Adrenal gland (tissue), 12 donors: ENCODE results near the gene FAM3B. TPM values are rescaled to one million over a fixed set of nuclear protein-coding genes. Genes with fewer than 3 reads are reported as not detected.

Experiments used
- DNase-seq, 7 donors: peaks; one replicate each; pipeline ENCODE4 v3.0.0-alpha.2; 2019 to 2020
- H3K27ac ChIP-seq, 5 donors: fragments of 200-600 bp; sonication (generic) in 4 of 5; 1 replicate in 3 of 5; 2 replicates in 2 of 5; pipeline versions ENCODE4 v1.5.1 to v1.8.0; 2016 to 2020; ENCODE audit warnings: mild to moderate bottlenecking in 1 of 5
- H3K27me3 ChIP-seq: fragments of 200-600 bp; 2 replicates; pipeline ENCODE4 v1.8.0; 2021
- H3K36me3 ChIP-seq, 2 donors: fragments of 200-600 bp; replicated peaks in 1 of 2; 1 replicate in 1 of 2; 2 replicates in 1 of 2; pipeline versions ENCODE4 v1.5.1 to v1.8.0; 2018 to 2022
- H3K4me1 ChIP-seq, 2 donors: fragments of 200-600 bp; replicated peaks in 1 of 2; 1 replicate in 1 of 2; 2 replicates in 1 of 2; pipeline versions ENCODE4 v1.5.1 to v1.8.0; 2018 to 2021
- H3K4me3 ChIP-seq, 4 donors: fragments of 200-600 bp; sonication (generic) in 3 of 4; one replicate each; pipeline ENCODE4 v1.5.1; 2016 to 2018
- H3K9me3 ChIP-seq, 3 donors: fragments of 200-600 bp; sonication (generic) in 1 of 3; replicated peaks in 1 of 3; 1 replicate in 2 of 3; 2 replicates in 1 of 3; pipeline versions ENCODE4 v1.5.1 to v1.8.0; 2016 to 2021
- POLR2A ChIP-seq, 2 donors: fragments of 450-650 bp; IDR thresholded peaks; one replicate each; pipeline ENCODE4 v1.6.1; 2017; ENCODE audit warnings: antibody characterized with exemption in 2 of 2, mild to moderate bottlenecking in 2 of 2, moderate library complexity in 1 of 2
- WGBS, 4 donors: extraction: QIAGEN DNeasy Blood & Tissue Kit in 2 of 4; methylation state at CpG; one replicate each; pipeline versions ENCODE4 v1.1.5 to v1.1.7; 2013 to 2017; 5-methylcytosine and 5-hydroxymethylcytosine counted together
- intact Hi-C, 2 donors: fragments of 100-400 bp; cut with DNase I; formaldehyde crosslinking; loops; one replicate each; pipeline versions ENCODE4 v1.14.1 to v1.15.0; 2022 to 2023
- polyA plus RNA-seq, 3 donors: library from polyadenylated mRNA; stranded (reverse); fragments of 200-250 nt in 2 of 3; fragments of 350-450 nt in 1 of 3; fragmentation: Illumina TruSeq in 1 of 3; extraction: RNeasy Lipid Tissue Mini Kit (QIAGEN cat#74804) in 1 of 3; gene quantifications; one replicate each; pipeline ENCODE4 v1.2.3, GENCODE V29; 2013 to 2014
- total RNA-seq, 9 donors: library from RNA; depleted of rRNA in 4 of 9; stranded (reverse); fragments of >200 nt in 4 of 9; fragments of 120-200 nt in 1 of 9; fragmentation: NEBNext Ultra II Directional in 1 of 9; extraction: Animal tissue kit (Norgen Biotek cat#: 25700) in 1 of 9; gene quantifications; one replicate each; pipeline versions ENCODE4 v1.1.0 to v1.2.4, GENCODE V29; 2013 to 2023
- TF ChIP-seq, protein P1 (sequence below), 6 experiments: fragments of 450-650 bp in 4 of 6; fragments of 200-600 bp in 2 of 6; sonication (generic) in 1 of 6; IDR thresholded peaks; 1 replicate in 5 of 6; 2 replicates in 1 of 6; pipeline versions ENCODE4 v1.5.1 to v1.8.0; 2016 to 2021; ENCODE audit warnings: antibody characterized with exemption in 6 of 6, mild to moderate bottlenecking in 2 of 6, moderate library complexity in 1 of 6
- donor health status: healthy with polysubstance abuse.
- donor health status: Bipolar disorder and iron deficiency.
- donor health status: DM: yes; HTN: yes; CAD: no.
- donor health status: DM: no; HTN: no; CAD: no.
- donor health status: DM: no; HTN: no; CAD: no.
- donor health status: DM: yes; HTN: yes; CAD: no.

The FAM3B gene
- total and polyA plus RNA-seq, 12 donors = 0.07 to 0.38 (median 0.24) TPM; not detected in 8

DNA sequence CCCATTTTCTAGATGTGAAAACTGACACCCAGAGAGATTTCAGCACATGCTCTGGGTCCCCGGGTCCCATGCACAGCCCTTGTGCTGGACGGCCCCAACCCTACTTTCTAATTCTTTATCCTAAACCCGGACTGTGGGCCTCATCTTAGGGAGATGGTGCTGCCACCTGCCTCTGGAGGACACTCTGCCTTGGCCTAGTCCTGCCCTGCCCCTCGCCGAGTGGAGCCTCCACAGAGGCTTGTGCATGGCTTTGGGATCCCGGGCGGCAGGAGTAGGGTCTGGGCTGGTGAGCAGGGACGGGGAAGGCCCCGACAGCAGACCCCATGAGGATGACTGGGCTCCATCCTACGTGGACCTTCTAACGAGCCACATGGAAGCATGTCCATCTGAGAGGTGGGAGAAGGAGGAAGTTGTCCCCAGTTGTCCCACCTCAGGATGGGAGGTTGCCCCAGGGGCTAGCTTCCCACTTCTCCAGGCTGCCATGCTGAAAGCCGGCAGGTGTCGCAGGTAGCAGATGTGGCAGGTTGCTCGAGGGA, 57.6 kb downstream of the FAM3B start:
- intact Hi-C loops = no loop called here
- 90 to 95% (median 93%) methylated on average over 9 to 14 of the region's 14 CpGs for WGBS, 4 donors

GRCh38 chr21:41374867-41375533, 58.4 kb downstream of the FAM3B start:
- DNase-seq = no peak
- intact Hi-C loops = no loop called here
- 72 to 88% (median 85%) methylated on average over 4 to 5 of the region's 5 CpGs for WGBS, 4 donors
- H3K27me3 ChIP-seq = no peaks in the 10 kb centered on the region
- H3K9me3 ChIP-seq = no peaks in the 10 kb centered on the region
- no peak overlapping the region for H3K27ac ChIP-seq
- no peaks in the 10 kb centered on the region for H3K4me1 ChIP-seq
- TF ChIP-seq POLR2A (IDR thresholded peaks at IDR 0.05) = no peak
- TF ChIP-seq, protein P1, sequence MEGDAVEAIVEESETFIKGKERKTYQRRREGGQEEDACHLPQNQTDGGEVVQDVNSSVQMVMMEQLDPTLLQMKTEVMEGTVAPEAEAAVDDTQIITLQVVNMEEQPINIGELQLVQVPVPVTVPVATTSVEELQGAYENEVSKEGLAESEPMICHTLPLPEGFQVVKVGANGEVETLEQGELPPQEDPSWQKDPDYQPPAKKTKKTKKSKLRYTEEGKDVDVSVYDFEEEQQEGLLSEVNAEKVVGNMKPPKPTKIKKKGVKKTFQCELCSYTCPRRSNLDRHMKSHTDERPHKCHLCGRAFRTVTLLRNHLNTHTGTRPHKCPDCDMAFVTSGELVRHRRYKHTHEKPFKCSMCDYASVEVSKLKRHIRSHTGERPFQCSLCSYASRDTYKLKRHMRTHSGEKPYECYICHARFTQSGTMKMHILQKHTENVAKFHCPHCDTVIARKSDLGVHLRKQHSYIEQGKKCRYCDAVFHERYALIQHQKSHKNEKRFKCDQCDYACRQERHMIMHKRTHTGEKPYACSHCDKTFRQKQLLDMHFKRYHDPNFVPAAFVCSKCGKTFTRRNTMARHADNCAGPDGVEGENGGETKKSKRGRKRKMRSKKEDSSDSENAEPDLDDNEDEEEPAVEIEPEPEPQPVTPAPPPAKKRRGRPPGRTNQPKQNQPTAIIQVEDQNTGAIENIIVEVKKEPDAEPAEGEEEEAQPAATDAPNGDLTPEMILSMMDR (IDR thresholded peaks at IDR 0.05) = no peak
- no peak overlapping the region for H3K4me3 ChIP-seq
- H3K36me3 ChIP-seq = no peaks in the 10 kb centered on the region

More for the DNA sequence above, 57.6 kb downstream of the FAM3B start:
- no peak for TF ChIP-seq POLR2A (IDR thresholded peaks at IDR 0.05)
- TF ChIP-seq, protein P1 (IDR thresholded peaks at IDR 0.05) = no peak
- H3K4me1 ChIP-seq = no peaks in the 10 kb centered on the region
- no peaks in the 10 kb centered on the region for H3K9me3 ChIP-seq
- H3K27ac ChIP-seq = no peak overlapping the region
- no peak overlapping the region for H3K4me3 ChIP-seq
- no peaks in the 10 kb centered on the region for H3K36me3 ChIP-seq
- no peak for DNase-seq
- H3K27me3 ChIP-seq = no peaks in the 10 kb centered on the region

- Histone ChIP-seq H3K27me3 (no peaks in the 10 kb centered on the region), H3K4me1 (no peaks in the 10 kb centered on the region), H3K27ac (no peak overlapping the region), H3K9me3 (no peaks in the 10 kb centered on the region), H3K36me3 (no peaks in the 10 kb centered on the region), H3K4me3 (no peak overlapping the region)
- DNase-seq = no peak
- no peak for TF ChIP-seq POLR2A (IDR thresholded peaks at IDR 0.05)
- TF ChIP-seq, protein P1 (IDR thresholded peaks at IDR 0.05) = no peak
- 60 to 88% (median 72%) methylated on average over 5 of the region's 5 CpGs for WGBS, 4 donors
- intact Hi-C loops = no loop called here
These were observed 59.3 kb downstream of the FAM3B start for GRCh38 chr21:41375875-41376274.

GRCh38 chr21:41377715-41378114, 61.1 kb downstream of the FAM3B start:
- TF ChIP-seq, protein P1 (IDR thresholded peaks at IDR 0.05) = no peak
- no peak for TF ChIP-seq POLR2A (IDR thresholded peaks at IDR 0.05)
- Histone ChIP-seq H3K4me3 (no peak overlapping the region), H3K4me1 (no peaks in the 10 kb centered on the region), H3K27ac (no peak overlapping the region), H3K27me3 (no peaks in the 10 kb centered on the region), H3K9me3 (no peaks in the 10 kb centered on the region), H3K36me3 (no peaks in the 10 kb centered on the region)
- no peak for DNase-seq
- intact Hi-C loops = no loop called here
- 72 to 94% (median 84%) methylated on average over 10 to 16 of the region's 16 CpGs for WGBS, 4 donors
